Placental pericyte (primary cell): ENCODE measurements around the gene TLCD1. TPM values are rescaled to one million over a fixed set of nuclear protein-coding genes. Genes with fewer than 3 reads are reported as not detected.

Experiments used
- small RNA-seq: library from RNA; depleted of rRNA; stranded (forward); fragments of <200 nt; gene quantifications from one replicate; pipeline ENCODE3, GENCODE V24; 2012; ENCODE audit warnings: low replicate concordance
- total RNA-seq: library from RNA; depleted of rRNA; stranded (reverse); fragments of >200 nt; gene quantifications from 2 replicates; pipeline ENCODE4 v1.2.3, GENCODE V29; 2012

The TLCD1 gene
- total RNA-seq = 4.2 TPM in 2 replicates

DNA sequence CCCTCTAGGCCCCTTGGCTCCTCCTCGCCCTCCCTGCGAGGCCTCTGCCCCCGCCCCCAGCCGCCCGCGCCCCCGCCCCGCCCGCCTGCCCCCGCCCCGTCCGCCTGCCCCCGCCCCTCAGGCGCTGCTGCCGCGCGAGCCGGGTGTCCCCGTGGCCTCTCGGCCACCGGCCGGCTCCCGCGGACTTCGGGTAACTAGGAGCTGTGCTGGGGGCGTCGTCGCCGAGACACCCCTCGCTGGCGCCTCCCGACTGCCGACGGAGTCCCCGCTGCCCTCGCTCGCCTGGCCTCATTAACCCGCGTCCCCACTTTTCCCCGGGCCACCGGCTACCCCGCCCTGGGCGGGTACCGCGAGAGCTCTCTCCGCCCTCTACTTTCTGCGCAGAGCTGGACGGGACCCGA, at the start of gene TLCD1:
TLCD1 (minus strand) TSS at position 8 of the 401 bp plus-strand sequence. CDS start 136 bp downstream, outside the sequence.

GRCh38 chr17:28743243-28744103, 17.4 kb upstream of the TLCD1 start, which contains the start of gene TRAF4:
TRAF4 (plus strand) TSS chr17:28744011; CDS start chr17:28744113, 102 bp downstream.

DNA sequence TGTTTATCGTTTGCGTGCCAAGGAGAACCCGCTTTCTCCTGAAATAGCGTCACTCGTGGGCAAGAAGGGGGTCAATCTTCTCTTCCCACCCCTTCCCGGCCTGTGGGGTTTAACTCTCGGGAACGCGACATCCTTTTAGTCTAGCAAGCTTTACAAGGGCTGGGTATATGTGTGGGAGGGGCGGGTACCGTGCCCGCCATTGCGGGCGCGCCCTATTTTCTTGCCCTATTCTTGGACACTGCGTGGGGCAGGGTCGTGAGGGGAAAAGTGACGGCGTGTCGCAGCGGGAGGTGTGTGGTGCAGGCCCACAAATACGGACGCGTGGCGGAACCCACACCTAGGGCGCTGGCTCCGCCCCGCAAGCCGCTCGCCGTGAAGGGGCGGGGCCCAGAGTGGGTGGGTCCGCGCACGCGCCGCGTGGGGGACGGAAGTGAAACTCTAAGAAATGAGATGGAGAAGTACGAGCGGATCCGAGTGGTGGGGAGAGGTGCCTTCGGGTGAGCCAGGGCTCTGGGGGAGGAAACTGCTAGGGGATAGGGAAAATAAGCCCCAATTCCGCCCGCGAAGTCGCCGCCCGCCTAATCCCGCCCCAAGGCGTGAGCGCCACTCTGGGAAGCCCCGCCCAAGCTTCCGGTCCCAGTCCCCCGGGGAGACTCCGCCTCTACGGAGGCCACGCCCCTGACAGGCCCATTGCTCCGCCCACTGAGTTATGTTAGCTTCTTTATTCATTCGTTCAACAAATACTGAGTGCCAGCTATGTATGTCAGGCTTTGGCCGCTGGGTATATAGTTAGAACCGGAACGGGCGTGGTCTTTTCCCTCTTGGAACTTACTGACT, 2.5 kb upstream of the TLCD1 start, which contains the start of gene NEK8:
NEK8 (plus strand) TSS at position 425 of the 837 bp plus-strand sequence; CDS start at position 451, 26 bp downstream.

DNA sequence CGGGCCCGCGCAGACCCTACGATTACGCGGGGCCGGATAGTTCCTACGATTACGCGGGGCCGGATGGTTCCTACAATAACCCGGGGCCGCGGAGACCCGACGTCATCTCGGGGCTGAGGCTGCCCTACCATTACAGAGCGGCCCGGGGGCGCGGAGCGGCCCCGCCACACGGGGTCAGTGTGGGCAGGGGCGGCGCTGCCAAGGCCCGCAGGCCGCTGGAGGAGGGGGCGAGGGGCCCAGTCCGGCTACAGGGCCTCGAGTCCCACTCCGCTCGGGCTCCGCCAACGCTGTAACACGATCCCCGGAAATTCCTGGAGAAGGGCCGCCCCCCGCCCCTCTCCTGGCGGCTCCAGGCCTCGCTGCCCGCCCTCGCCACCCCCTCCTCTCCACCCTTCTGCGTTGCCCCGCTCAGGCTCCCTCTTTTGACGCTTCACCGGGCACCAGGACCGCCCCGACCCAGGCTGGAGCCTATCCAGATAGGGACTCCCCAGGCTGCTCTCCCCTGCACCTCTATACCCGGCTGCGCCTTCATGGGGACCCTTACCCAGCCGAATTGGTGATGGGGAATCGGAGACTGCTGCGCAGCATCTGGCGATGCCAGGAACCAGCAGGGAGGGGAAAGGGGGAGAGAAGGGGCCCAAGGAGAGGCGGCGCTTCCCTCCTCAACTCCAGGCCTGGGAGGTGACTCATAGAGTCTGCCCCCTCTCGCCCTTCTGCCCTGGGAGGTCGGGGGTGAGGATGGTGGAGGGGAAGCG, 8.3 kb downstream of the TLCD1 start, which contains the start of gene RAB34:
RAB34 (minus strand) TSS at position 291 of the 755 bp plus-strand sequence. CDS start 602 bp downstream, outside the sequence.

GRCh38 chr17:28711723-28712031, 14.4 kb downstream of the TLCD1 start, which contains the start of gene PROCA1:
PROCA1 (minus strand) TSS chr17:28711888; CDS start chr17:28711660, 228 bp downstream.

Small RNA genes within 50 kb of the gene (small RNA-seq; reads per million reads assigned to genes)
- gene SNORD42A (not detected), gene SNORD42B (0.55 reads per million, percentile 22 among the genes with 10 or more reads in this experiment), gene SNORD4A (not detected), gene SNORD4B (not detected)

Other genes starting within 250 kb of the TLCD1 start
- not detected in 2 replicates for gene FOXN1, start 219.9 kb downstream of the TLCD1 start, total RNA-seq
- gene UNC119, start 173.6 kb downstream of the TLCD1 start, total RNA-seq = 16.0 and 19.6 TPM in 2 replicates
- 40.2 and 44.0 TPM in 2 replicates for gene PIGS, start 154.7 kb downstream of the TLCD1 start, total RNA-seq
- 9.7 and 30.4 TPM in 2 replicates for gene ALDOC, start 149.3 kb downstream of the TLCD1 start, total RNA-seq
- gene SPAG5, start 127.2 kb downstream of the TLCD1 start, total RNA-seq = 2.4 and 77.9 TPM in 2 replicates
- gene RSKR, start 112.0 kb downstream of the TLCD1 start, total RNA-seq = 2.6 and 7.6 TPM in 2 replicates
- 103 and 183 TPM in 2 replicates for gene BLTP2, start 81.1 kb downstream of the TLCD1 start, total RNA-seq
- gene SDF2, start 64.3 kb downstream of the TLCD1 start, total RNA-seq = 36.5 and 44.2 TPM in 2 replicates
- gene SUPT6H, start 64.0 kb downstream of the TLCD1 start, total RNA-seq = 61.3 and 66.7 TPM in 2 replicates
- gene PROCA1, start 14.3 kb downstream of the TLCD1 start, total RNA-seq = 0.44 and 0.86 TPM in 2 replicates
- 200 and 222 TPM in 2 replicates for gene RAB34, start 8.4 kb downstream of the TLCD1 start, total RNA-seq
- 341 and 470 TPM in 2 replicates for gene RPL23A, start 6.2 kb downstream of the TLCD1 start, total RNA-seq
- gene NEK8, start 2.6 kb upstream of the TLCD1 start, total RNA-seq = 3.3 and 8.5 TPM in 2 replicates
- gene TRAF4, start 17.8 kb upstream of the TLCD1 start, total RNA-seq = 32.6 and 65.3 TPM in 2 replicates
- 9.6 and 11.5 TPM in 2 replicates for gene FAM222B, start 116.6 kb upstream of the TLCD1 start, total RNA-seq
- 32.4 and 64.1 TPM in 2 replicates for gene ERAL1, start 128.8 kb upstream of the TLCD1 start, total RNA-seq
- 44.5 and 59.7 TPM in 2 replicates for gene FLOT2, start 171.5 kb upstream of the TLCD1 start, total RNA-seq
- 4.4 and 6.3 TPM in 2 replicates for gene DHRS13, start 176.8 kb upstream of the TLCD1 start, total RNA-seq
- gene PHF12, start 225.3 kb upstream of the TLCD1 start, total RNA-seq = 43.8 and 44.6 TPM in 2 replicates